SK-N-SH (cell line): ENCODE results near the gene MBTPS1.

ENCODE experiments used
- CTCF ChIP-seq: fragments of 200-600 bp; sonication (generic); IDR thresholded peaks from 2 replicates; pipeline ENCODE4 v1.6.1; 2017; ENCODE audit warnings: antibody characterized with exemption, mild to moderate bottlenecking, moderate library complexity
- GABPA ChIP-seq: IDR thresholded peaks from 2 replicates; pipeline ENCODE4 v1.4.0; 2012; ENCODE audit warnings: low read depth, mild to moderate bottlenecking
- MAX ChIP-seq: IDR thresholded peaks from 2 replicates; pipeline ENCODE4 v1.4.0; 2012; ENCODE audit warnings: low read depth
- RAD21 ChIP-seq: IDR thresholded peaks from 2 replicates; pipeline ENCODE4 v1.6.1; 2012; ENCODE audit warnings: mild to moderate bottlenecking, low read length
- RCOR1 ChIP-seq: fragments of 150-350 bp; IDR thresholded peaks from 2 replicates; pipeline ENCODE4 v1.6.1; 2017; ENCODE audit warnings: antibody characterized with exemption, low read length
- USF1 ChIP-seq: IDR thresholded peaks from 2 replicates; pipeline ENCODE4 v1.4.0; 2012; ENCODE audit warnings: low read depth, borderline replicate concordance
- USF2 ChIP-seq: fragments of 150-350 bp; IDR thresholded peaks from 2 replicates; pipeline ENCODE4 v1.6.1; 2017; ENCODE audit warnings: antibody characterized with exemption, low read length, low read depth, borderline replicate concordance
- YY1 ChIP-seq: IDR thresholded peaks from 2 replicates; pipeline ENCODE4 v1.4.0; 2012; ENCODE audit warnings: low read depth, mild to moderate bottlenecking

GRCh38 chr16:84040226-84040822, 76.4 kb downstream of the MBTPS1 start:
- TF ChIP-seq USF1 (no peak), CTCF (no peak), RCOR1 (no peak), RAD21 (no peak), MAX (no peak), USF2 (no peak), GABPA (no peak), YY1 (no peak)
